HG03095 (cell line): ENCODE measurements around the gene NTSR1.

ENCODE experiments used
- ATAC-seq: cut with Tn5 transposase; IDR thresholded peaks from one replicate; pipeline ENCODE4 v1.9.1; 2021; ENCODE audit warnings: moderate library complexity; ENCODE audit not compliant: unreplicated experiment

The NTSR1 gene

DNA sequence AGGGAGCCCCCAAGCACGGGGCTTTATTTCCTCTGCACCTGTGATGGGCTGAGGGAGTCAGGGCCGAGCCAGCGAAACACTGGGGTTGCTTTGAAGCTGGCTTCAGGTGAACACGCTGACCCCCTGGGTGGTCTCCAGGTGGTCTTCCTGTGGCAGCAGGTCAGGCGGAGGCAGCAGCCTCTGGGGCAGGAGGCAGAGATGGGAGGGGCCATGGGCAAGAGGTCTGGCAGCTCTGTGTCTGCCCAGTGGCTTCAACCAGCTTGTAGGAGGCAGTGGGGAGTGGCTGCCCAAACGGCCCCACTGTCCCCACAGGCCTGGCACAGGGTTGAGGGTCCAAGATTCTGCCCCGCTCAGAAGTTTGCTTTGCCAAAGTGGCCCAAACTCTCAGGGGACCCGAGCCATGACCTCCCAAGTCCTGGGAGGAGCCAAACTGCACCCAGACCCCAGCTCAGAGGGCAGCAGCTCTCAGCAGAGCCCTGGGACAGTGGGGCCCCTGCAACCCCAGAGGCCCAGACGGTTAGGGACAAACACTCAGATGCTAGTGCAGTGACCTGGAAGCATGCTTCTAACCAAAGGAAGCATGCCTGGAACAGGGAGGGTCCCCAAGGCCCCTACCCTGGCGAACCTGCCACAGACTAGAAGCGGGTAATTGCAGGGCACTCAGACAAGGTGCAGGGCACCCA, 15.3 kb downstream of the NTSR1 start:
- no peak for ATAC-seq

DNA sequence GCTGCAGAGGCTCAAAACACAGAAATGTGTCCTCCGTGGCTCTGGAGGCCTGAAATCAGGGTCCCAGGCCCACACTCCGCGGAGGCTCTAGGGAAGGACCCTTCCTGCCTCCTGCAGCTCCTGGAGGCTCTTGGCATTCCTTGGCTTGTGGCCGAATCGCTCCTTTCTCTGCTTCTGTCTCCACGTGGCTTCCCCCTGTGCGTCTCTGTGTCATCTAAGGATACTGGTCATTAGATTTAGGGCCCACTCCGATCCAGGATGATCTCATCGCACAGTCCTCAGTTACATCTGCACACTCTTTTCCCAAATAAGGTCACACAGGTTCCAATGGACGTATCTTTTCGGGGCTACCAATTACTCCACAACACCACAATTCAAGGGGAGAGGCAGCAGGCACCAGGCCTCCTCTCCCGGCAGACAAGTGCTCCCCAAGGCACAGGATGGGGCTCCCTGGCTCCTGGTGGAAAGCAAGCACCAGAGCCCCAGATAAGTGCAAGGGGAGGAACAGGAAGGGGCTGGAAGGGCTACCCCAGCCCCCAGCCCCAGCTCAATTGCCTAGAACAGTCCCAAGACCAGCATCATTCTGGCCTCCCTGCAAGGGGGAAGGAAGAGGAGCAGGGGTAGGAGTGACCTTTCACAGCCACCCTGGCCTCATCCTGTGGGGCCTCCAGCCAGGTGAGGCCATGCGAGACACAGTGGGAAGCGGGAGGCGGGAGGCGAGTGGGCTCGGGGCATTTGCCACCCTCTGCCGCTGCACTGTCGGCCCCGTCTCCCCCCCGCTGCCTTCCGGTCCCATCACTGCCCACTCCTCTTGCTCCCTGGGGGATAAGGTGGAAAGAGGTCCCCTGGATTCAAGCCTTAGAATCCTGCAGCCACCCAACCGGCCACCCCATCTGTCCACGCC, 16.3 kb downstream of the NTSR1 start:
- no peak for ATAC-seq

DNA sequence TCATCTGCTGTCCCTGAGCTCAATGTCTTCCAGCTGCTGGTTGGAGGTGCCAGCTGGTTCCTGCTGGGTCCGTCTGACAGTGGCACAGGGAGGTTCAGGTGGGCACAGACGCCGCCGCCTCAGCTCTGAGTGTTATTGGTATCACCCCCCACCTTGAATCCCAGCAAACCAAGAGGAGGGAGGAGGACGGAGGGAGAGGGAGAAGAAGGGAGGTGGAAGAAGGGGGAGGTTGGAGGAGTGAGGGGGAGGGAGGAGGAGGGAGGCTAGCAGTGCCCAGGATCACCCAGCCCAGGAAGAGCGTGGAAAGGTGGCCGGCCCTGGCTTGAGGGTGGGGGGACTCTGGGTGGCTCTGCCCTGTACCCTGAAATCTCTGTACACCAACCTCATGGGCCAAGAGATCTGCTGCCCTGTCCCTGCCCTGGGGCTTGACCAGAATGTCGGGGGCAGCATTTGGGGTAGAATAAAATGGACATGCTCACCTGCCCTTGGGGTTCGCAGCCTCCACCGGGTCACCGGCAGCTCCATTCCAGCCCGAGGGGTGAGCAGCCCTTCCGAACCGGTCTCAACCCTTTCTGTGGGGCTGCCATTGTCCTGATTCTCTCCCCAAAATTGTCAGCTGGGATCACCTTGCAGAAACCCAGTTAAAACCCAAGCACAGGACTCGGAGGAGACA, 17.1 kb downstream of the NTSR1 start:
- no peak for ATAC-seq

DNA sequence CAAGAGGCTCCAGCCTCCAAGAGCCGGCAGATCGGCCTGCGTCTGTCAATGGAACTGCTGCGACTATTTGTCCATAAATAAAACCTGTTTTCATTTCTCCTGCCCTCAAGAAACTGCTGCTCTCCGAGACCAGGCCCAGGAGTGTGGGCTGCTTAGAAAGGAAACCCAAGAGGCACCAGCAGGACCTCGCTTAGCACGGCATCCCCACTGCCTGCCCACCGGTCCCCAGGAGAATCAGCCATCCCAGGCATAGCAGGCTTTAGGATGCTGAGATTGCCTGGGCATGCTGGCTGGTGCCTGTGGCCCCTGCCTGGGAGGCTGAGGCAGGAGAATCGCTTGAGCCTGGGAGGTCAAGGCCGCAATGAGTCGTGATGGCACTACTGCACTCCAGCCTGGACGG, 17.6 kb downstream of the NTSR1 start:
- no peak for ATAC-seq

DNA sequence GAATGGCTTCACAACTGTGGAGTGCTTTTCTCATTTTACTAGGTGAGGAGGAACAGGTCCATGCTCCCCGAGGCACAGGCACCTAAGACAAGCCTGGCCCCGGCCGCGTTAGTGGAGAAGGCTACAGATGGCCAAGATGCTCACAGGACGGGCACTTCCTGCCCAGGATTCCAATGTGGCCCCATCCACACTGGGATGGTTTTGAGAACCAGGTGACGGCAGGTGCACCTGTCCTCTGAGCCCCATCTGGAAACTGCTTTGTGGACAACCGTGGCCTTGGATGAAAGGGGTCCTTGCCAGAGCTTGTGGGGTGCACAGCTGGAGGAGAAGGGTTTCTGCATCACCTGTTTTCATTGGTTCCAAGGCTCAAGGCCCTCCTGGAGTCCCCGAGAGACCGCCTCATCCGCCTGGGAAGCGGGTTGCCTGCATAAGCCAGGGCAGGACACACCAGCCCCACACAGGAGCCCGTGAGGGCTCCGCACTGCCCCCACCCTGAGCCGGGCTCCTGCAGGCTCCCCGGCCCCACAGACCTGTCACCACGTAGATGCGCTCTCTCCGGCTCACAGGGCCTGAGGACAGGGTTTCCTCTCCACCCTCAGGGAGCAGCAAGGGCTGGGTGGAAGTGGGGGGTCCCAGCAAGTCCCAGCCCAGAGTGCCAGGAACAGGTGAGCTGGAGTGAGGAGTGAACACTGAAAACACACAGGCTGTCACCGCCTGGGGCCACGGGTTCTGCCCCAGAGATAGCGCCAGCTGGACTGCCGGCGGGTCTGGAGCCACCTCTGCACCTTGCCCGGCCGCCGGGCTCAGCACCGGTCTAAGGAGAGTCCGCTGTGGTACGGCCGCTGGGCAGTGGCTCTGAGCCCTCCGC, 18.3 kb downstream of the NTSR1 start:
- ATAC-seq, result no peak

DNA sequence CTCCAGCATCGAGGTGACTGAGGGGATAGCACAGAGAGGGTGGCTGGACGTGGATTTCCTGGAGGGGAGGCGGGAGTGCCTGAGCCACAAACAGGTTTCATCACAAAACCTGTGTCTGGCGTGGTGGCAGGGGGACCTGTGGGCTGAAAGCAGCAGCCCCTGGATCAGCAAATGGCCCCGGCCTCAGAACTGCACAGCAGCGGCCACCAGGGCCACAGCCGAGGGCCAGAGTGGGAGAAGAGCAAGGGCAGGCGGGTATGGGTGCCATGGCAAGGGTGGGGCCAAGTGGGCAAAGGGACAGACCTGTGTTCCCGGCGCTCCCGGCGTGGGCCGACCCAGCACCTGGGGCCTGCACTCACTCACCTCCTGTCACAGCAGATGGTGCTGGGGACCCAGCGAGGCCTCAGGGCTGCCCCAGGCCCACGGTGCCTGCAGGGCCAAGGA, 19.0 kb downstream of the NTSR1 start:
- no peak for ATAC-seq

DNA sequence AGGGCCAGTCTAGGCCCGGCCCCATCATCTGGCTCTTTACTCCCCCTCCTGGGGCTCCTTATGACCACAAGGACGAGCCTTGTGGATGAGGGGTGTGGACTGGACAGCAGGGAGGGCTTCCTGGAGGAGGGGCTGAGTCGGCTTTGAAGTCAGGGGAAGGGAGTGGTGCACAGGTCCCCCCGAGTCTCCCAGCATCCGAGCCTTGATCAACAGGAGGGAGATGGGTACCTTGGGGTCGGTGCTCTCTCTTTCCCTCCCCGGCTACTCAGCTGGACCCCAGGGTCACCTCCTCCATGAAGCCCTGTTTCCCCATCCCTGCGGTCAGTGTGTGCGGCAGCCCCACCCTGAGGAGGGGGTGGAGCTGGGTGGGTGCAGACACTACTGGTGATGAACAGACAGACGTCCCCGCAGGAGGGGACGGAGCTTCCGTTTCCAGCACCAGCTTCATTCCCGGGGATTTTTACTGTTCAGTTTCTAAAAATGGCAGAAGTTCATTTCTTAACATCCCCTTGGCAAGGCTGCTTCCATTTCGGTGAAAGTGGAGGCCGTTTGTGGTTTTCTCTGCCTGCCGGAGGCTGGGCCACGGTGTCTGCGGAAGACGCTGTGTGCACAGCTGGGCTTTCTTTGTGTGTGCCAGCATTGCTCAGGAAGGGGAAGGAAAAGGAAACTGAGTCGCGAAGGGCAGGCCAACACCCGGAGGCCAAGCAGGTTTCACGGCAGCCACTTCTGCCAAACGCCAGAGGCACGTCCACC, 19.6 kb downstream of the NTSR1 start:
- no peak for ATAC-seq

DNA sequence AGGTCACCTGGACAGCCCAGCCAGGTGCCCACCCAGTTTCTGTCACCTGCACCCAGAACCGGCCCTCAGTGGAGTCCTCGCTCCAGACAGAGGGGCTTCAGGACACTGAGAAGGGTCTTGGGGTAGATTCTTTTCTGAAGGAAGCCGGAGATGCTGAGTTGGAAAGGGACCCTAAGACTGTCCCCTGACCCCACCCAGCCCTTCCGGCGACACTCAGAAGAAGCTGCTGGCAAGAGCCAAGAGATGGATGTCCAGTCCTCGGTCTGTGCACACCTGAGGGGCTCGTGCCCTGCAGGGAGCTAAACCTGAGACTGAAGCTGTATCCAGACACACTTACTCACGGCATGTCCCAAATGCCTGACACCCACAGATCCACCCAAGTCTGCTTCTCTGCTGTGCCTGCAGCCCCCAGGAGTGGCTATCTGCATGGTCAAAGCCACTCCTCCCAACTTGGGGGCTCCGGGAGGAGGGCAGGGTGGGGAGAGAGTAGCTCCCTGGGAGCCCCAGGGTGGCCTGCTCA, 20.2 kb downstream of the NTSR1 start:
- ATAC-seq, result no peak

DNA sequence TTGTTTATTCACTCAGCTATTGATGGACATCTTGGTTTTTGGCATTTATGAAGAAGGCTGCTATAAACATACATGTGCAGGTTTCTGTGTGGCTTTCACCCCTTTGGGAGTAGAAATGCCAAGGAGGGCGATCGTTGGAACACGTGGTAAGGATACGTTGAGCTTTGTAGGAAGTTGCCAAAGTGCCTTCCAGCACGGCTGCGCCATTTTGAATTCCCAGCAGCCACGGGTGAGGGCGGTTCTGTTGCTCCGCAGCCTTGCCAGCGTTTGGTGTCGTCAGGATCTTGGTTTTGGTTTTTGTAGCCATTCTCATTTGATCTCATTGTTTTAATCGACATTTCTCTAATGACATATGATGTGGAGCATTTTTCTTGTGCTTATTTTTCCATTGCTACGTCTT, 21.8 kb downstream of the NTSR1 start:
- ATAC-seq, result no peak

DNA sequence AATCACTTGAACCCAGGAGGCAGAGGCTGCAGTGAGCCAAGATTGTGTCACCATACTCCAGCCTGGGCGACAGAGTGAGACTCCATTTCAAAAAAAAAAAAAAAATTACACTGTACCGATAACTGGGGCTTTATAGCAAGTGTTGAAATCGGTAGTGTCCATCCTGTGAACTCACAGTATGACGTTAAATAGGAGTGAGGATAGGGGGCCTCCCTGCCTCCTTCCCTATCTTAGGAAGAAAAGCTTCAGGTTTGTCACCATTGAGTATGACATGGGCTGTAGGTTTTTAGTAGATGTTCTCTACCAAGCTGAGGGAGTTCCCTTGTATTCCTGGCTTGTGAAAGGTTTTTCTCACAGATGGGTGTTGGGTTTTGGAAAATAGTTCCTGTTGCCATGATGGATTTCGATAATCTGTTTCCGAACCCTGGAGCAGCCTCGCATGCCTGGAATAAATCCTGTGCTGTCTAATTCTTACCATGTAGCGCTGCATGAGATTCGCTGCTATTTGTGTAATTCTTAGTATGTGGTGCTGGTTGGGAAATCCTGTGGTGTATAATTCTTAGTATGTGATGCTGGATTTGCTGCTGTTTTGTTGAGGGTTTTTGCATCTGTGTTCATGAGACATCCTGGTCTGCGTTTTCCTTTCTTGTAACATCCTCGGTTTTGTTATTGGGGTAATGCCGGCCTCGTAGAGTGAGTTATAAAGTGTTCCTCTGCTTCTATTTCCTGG, 23.6 kb downstream of the NTSR1 start:
- no peak for ATAC-seq

DNA sequence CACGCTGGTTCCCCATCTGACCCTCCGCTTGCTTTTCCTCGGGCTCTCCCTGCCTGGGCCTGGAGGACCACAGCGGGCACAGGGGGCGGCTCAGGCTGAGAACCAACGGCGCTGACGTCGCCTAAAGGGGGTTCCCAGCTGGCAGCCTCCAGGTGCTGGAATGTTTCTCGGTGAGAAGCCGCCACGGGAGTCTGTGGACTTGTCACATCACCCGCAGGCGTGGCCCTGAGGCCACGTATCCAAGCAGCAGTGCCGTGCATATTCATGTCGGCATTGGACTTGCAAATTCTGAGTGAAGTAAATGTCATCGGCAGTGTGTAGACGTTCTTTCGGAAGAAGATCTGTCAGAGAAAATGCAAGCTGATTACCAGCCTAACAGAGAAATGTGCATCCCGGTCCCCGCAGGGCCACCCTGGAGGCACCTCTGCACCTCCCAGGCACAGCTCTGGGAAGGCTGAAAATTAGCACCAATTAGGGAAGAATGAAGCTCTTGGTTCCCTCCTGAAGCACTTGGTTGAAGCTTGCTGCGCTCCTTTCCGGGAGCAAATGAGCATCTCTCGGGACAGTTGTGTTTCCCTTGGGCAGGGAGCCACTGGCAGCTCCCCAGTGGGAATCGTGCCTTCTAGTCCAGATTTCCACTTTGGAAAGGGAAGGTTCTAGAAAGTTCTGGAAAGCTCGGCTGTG, 24.3 kb downstream of the NTSR1 start:
- no peak for ATAC-seq

DNA sequence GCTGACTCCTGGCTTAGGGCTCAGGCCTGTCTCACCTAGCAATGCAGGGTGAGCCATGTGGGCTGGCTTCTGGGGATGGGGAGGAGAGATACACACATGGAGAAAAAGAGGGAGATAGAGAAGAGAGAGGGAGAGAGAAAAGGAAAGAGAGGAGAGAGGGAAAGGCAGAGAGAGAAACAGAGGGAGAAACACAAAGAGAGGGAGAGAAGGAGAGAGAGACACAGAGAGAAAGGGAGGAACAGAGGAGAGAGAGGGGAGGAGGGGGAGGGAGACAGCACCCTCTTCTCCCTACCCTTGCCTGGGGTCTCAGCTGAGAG, 24.8 kb downstream of the NTSR1 start:
- no peak for ATAC-seq

DNA sequence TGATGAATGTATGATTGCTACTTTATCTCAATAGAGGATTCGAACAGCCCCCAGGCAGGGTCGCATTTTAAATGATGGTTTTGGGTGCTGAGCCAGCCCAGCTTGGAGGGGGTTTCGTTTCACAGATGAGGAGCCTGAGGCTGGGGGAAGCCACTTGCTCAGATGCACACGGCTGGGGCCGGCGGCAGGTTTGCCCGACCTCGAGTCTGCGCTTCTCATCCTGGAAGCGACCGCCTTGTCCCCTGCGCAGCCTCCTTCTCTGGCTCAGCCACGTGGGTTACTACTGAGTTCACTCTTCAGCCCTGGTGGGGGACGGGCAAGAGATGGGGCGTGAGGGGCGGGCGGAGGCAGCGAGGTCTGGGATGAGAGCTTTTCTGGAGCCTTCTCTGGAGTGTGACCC, 25.3 kb downstream of the NTSR1 start:
- no peak for ATAC-seq

DNA sequence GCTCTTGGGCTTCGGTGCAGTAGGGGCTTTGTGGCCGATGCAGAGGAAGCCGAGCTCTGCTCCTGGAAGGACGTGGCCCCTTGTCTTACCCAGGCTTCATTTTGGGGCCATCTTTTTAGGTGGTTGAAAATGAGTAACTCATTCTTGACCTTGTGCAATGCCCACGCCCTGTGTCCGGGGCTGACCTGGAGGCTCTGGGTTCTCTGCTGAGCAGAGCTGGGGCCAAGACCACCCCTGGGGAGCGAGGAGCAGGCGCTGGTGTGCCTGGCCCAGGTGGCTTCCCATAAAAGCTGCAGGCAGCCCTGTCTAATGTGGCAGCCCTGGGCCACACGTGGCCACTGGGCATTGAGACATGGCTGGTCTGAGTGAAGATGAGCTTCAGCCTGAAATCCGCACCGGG, 25.7 kb downstream of the NTSR1 start:
- no peak for ATAC-seq

DNA sequence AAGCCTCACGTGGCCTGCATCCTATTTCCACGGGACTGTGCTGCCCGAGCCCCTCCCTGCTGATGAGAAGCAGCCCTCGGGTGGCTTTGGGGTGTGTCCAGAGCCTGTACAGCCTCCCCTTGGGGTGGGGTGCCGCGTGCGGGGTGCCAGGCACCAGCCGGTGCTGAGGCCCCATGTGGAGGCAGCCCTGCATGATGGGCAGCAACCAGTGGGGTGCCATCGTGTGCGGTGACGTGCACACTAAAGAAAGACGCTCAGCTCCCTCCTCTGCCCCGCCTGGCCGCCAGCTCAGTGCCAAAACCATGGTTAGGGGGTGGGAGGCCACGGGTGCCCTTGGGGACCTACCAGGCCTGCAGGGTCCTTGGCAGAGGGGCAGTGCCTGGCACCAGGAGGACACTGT, 26.2 kb downstream of the NTSR1 start:
- no peak for ATAC-seq

DNA sequence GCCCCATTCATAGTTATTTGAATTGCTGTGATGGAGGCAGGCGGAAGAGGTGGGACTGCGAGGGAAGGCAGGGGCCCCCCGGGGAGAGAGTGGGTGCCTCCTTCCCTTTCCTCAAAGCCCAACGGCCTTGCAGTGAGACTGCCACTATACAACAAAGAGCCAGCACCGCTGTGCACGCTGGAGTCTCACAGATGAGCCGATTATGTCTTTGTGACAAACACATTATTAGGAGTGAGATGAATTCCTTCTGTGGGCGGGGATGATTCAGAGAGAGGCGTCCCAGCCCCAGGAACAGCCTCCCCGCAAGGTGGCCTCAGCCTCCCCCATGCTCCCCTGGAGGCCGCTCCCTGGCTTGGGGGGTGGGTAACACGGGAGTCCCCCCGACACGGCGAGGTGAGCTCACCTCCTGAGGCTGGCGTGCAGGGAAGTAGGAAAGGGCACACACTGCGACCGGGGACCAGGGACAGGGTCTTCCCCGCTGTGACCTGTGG, 26.7 kb downstream of the NTSR1 start:
- ATAC-seq, result no peak

DNA sequence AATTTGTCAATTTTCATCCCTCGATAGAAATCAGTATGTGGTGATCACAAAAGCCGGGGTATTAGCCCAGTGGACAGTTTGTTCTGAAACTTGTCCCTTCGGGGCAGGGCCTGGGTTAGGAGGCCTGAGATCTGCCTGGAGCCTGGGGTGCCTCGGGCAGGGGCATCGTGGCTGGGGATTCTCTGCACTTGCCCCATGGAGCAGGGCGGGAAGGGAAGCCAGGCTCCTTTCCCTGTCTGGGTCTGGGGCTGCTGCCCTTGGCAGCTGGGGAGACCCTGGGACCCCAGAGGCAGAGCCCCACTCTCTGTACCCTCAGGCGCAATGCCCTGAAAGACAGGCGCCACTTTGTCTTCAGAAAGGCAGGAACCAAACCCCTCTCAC, 27.4 kb downstream of the NTSR1 start:
- no peak for ATAC-seq

DNA sequence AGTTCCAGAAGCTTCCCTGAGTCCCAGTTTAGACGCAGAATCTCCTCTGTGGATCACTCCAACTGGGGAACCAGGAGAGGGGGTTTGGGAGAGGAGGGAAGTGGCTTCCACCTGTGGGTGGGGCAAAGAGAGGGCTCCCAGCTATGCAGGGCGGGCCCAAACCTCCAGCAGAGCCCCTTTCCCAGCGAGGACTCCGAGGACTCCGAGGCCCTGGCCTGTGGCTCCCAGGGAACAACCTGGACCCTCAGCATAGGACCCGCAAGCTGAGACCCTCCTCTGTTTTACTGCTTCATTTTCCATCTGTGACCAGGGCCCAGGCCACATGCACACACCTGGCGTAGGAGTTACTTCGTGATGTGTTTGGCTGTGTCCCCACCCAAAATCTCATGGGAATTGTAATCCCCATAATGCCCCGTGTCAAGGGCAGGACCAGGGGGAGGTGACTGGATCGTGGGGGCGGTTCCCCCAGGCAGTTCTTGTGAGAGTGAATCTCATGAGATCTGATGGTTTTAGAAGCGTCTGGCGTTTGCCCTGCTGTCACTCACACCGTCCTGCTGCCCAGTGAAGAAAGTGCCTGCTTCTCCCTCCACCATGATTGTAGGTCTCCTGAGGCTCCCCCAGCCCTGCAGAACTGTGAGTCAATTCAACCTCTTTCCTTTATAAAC, 27.9 kb downstream of the NTSR1 start:
- ATAC-seq, result no peak
